Mesenchymal stem cell (in vitro differentiated cells and primary cell): ENCODE measurements around the gene ASXL1.

Experiments
- DNase-seq: peaks from one replicate; pipeline ENCODE4 v3.0.0-alpha.2; 2013
- H2AFZ ChIP-seq: one replicate; pipeline ENCODE4 v1.6.1; 2013; ENCODE audit warnings: low read depth, mild to moderate bottlenecking, control low read depth, inconsistent platforms, low read length, moderate library complexity
- H2AK5ac ChIP-seq: 2 replicates; pipeline ENCODE4 v1.6.1; 2013; ENCODE audit warnings: low read length, moderate library complexity, mild to moderate bottlenecking, inconsistent platforms; ENCODE audit not compliant: severe bottlenecking
- H2BK120ac ChIP-seq: one replicate; pipeline ENCODE4 v1.6.1; 2013; ENCODE audit warnings: low read depth, mild to moderate bottlenecking, inconsistent platforms, low read length, moderate library complexity
- H2BK12ac ChIP-seq, 2 experiments: one replicate each; pipeline ENCODE4 v1.6.1; 2013; ENCODE audit warnings: inconsistent platforms in 2 of 2, low read length in 2 of 2, mild to moderate bottlenecking in 2 of 2, moderate library complexity in 2 of 2, control low read depth in 1 of 2
- H2BK15ac ChIP-seq: one replicate; pipeline ENCODE4 v1.6.1; 2013; ENCODE audit warnings: mild to moderate bottlenecking, low read depth, inconsistent platforms; ENCODE audit not compliant: poor library complexity, severe bottlenecking
- H2BK5ac ChIP-seq: 2 replicates; pipeline ENCODE4 v1.6.1; 2013; ENCODE audit warnings: low read depth, mild to moderate bottlenecking, low read length, control low read depth, inconsistent platforms; ENCODE audit not compliant: poor library complexity, severe bottlenecking
- H3K14ac ChIP-seq, 2 experiments: one replicate each; pipeline ENCODE4 v1.6.1; 2013; ENCODE audit warnings: inconsistent platforms in 2 of 2, low read length in 2 of 2, control low read depth in 1 of 2, mild to moderate bottlenecking in 1 of 2, moderate library complexity in 1 of 2
- H3K18ac ChIP-seq, 2 experiments: one replicate each; pipeline ENCODE4 v1.6.1; 2013; ENCODE audit warnings: inconsistent platforms in 2 of 2, low read length in 2 of 2, control low read depth in 1 of 2, low read depth in 1 of 2, mild to moderate bottlenecking in 1 of 2
- H3K23ac ChIP-seq, 2 experiments: one replicate each; pipeline ENCODE4 v1.6.1; 2013; ENCODE audit warnings: inconsistent platforms in 2 of 2, low read length in 2 of 2, mild to moderate bottlenecking in 2 of 2, moderate library complexity in 2 of 2, control low read depth in 1 of 2
- H3K27ac ChIP-seq: 2 replicates; pipeline ENCODE4 v1.5.1; 2013; ENCODE audit warnings: mild to moderate bottlenecking, moderate library complexity, low read length, control low read depth, inconsistent platforms; ENCODE audit not compliant: poor library complexity, severe bottlenecking
- H3K27me3 ChIP-seq, 2 experiments: 2 replicates each; pipeline versions ENCODE4 v1.6.1 to v1.7.0; 2013; ENCODE audit warnings: low read length in 2 of 2, mild to moderate bottlenecking in 2 of 2, moderate library complexity in 2 of 2, control low read depth in 1 of 2, inconsistent platforms in 1 of 2; ENCODE audit not compliant: control insufficient read depth in 1 of 2, insufficient read depth in 1 of 2
- H3K36me3 ChIP-seq, 2 experiments: 2 replicates each; pipeline versions ENCODE4 v1.6.1 to v1.7.0; 2013; ENCODE audit warnings: low read length in 2 of 2, control low read depth in 1 of 2, inconsistent platforms in 1 of 2, low read depth in 1 of 2, mild to moderate bottlenecking in 1 of 2; ENCODE audit not compliant: insufficient read depth in 2 of 2, control insufficient read depth in 1 of 2
- H3K4ac ChIP-seq, 2 experiments: one replicate each; pipeline ENCODE4 v1.6.1; 2013; ENCODE audit warnings: inconsistent platforms in 2 of 2, low read length in 2 of 2, mild to moderate bottlenecking in 2 of 2, moderate library complexity in 2 of 2, control low read depth in 1 of 2, low read depth in 1 of 2
- H3K4me1 ChIP-seq: 2 replicates; pipeline ENCODE4 v1.6.1; 2013; ENCODE audit warnings: low read depth, low read length, control low read depth; ENCODE audit not compliant: control insufficient read depth, insufficient read depth
- H3K4me2 ChIP-seq: 2 replicates; pipeline ENCODE4 v1.6.1; 2013; ENCODE audit warnings: low read length, mild to moderate bottlenecking, inconsistent platforms; ENCODE audit not compliant: poor library complexity, severe bottlenecking
- H3K4me3 ChIP-seq, 2 experiments: 2 replicates each; pipeline versions ENCODE4 v1.5.1 to v1.7.0; 2013; ENCODE audit warnings: low read length in 2 of 2, mild to moderate bottlenecking in 2 of 2, control low read depth in 1 of 2, low read depth in 1 of 2; ENCODE audit not compliant: insufficient read depth in 1 of 2
- H3K79me1 ChIP-seq: replicated peaks from 2 replicates; pipeline ENCODE4 v1.6.1; 2013; ENCODE audit warnings: mild to moderate bottlenecking, control low read depth, low read length, inconsistent platforms; ENCODE audit not compliant: poor library complexity, severe bottlenecking
- H3K9ac ChIP-seq: 2 replicates; pipeline ENCODE4 v1.7.0; 2013; ENCODE audit warnings: mild to moderate bottlenecking, low read length, moderate library complexity
- H3K9me3 ChIP-seq: 2 replicates; pipeline ENCODE4 v1.7.0; 2013; ENCODE audit warnings: mild to moderate bottlenecking, low read length; ENCODE audit not compliant: control insufficient read depth
- H4K8ac ChIP-seq: one replicate; pipeline ENCODE4 v1.6.1; 2013; ENCODE audit warnings: inconsistent platforms, mild to moderate bottlenecking, low read length, moderate library complexity
- H4K91ac ChIP-seq: one replicate; pipeline ENCODE4 v1.6.1; 2013; ENCODE audit warnings: mild to moderate bottlenecking, low read length, inconsistent platforms
- WGBS: methylation state at CpG from one replicate; pipeline ENCODE4 v1.1.7; 2013; ENCODE audit warnings: mixed read lengths; 5-methylcytosine and 5-hydroxymethylcytosine counted together

The ASXL1 gene

GRCh38 chr20:32456869-32457478 is 98.8 kb downstream of the ASXL1 start:
- H3K4me2 ChIP-seq = peak overlapping the region; percentile 71
- 3% methylated on average over 25 of the region's 36 CpGs for WGBS
- H3K27ac ChIP-seq = peak overlapping the region; percentile 93
- peak overlapping the region; percentile 91 for H4K91ac ChIP-seq
- H2AFZ ChIP-seq = peak overlapping the region; percentile 21
- H2BK120ac ChIP-seq = no peak overlapping the region
- peaks cover 53% of the 10 kb centered on the region for H3K79me1 ChIP-seq
- peak; percentile 76 for DNase-seq
- peak overlapping the region; percentile 83 to 90 for H3K18ac ChIP-seq
- peak overlapping the region; percentile 15 to 71 for H3K4ac ChIP-seq
- no peaks in the 10 kb centered on the region for H3K9me3 ChIP-seq
- H3K27me3 ChIP-seq = no peaks in the 10 kb centered on the region
- peak overlapping the region in 1 of 2 experiments; percentile 64 for H2BK12ac ChIP-seq
- H3K9ac ChIP-seq = peak overlapping the region; percentile 65
- H3K14ac ChIP-seq = peak overlapping the region in 1 of 2 experiments; percentile 94
- H4K8ac ChIP-seq = peak overlapping the region; percentile 72
- peak overlapping the region; percentile 47 to 72 for H3K4me3 ChIP-seq
- peak overlapping the region; percentile 58 for H2BK5ac ChIP-seq
- H3K4me1 ChIP-seq = peaks cover 40% of the 10 kb centered on the region
- H3K36me3 ChIP-seq = peaks cover 34 to 72% of the 10 kb centered on the region in 2 experiments
- H2AK5ac ChIP-seq = peak overlapping the region; percentile 82
- H2BK15ac ChIP-seq = no peak overlapping the region
- H3K23ac ChIP-seq = peak overlapping the region in 1 of 2 experiments; percentile 78

- Histone ChIP-seq H3K9ac (peak overlapping the region; percentile 65), H2BK120ac (peak overlapping the region; percentile 74), H3K14ac (peak overlapping the region in 1 of 2 experiments; percentile 87), H3K79me1 (peaks cover 50% of the 10 kb centered on the region), H3K4ac (peak overlapping the region; percentile 66 to 75), H3K4me1 (peaks cover 44% of the 10 kb centered on the region), H2BK15ac (peak overlapping the region; percentile 82), H3K27ac (peak overlapping the region; percentile 53), H4K8ac (peak overlapping the region; percentile 79), H2BK5ac (peak overlapping the region; percentile 19), H3K9me3 (no peaks in the 10 kb centered on the region), H3K27me3 (no peaks in the 10 kb centered on the region), H2BK12ac (peak overlapping the region; percentile 55 to 87), H3K36me3 (peaks cover 29 to 71% of the 10 kb centered on the region in 2 experiments), H3K23ac (no peak overlapping the region), H3K18ac (peak overlapping the region; percentile 73 to 90), H2AK5ac (peak overlapping the region; percentile 85), H3K4me3 (peak overlapping the region; percentile 49 to 72), H2AFZ (no peak overlapping the region), H4K91ac (peak overlapping the region; percentile 70), H3K4me2 (peak overlapping the region; percentile 71)
- DNase-seq = peak; percentile 84
- WGBS = 5% methylated on average over 20 of the region's 29 CpGs
These were observed 99.4 kb downstream of the ASXL1 start for GRCh38 chr20:32457479-32457986.

GRCh38 chr20:32458061-32458836 is 100.1 kb downstream of the ASXL1 start:
- peak overlapping the region; percentile 82 for H2BK15ac ChIP-seq
- H3K79me1 ChIP-seq = peaks cover 44% of the 10 kb centered on the region
- H3K27ac ChIP-seq = peak overlapping the region; percentile 53
- peak overlapping the region in 1 of 2 experiments; percentile 87 for H3K14ac ChIP-seq
- no peak for DNase-seq
- no peaks in the 10 kb centered on the region for H3K9me3 ChIP-seq
- H3K4ac ChIP-seq = peak overlapping the region; percentile 66 to 75
- peak overlapping the region in 1 of 2 experiments; percentile 72 for H3K4me3 ChIP-seq
- no peak overlapping the region for H2BK5ac ChIP-seq
- peak overlapping the region; percentile 79 for H4K8ac ChIP-seq
- H3K4me1 ChIP-seq = peaks cover 49% of the 10 kb centered on the region
- H3K4me2 ChIP-seq = peak overlapping the region; percentile 71
- H3K27me3 ChIP-seq = no peaks in the 10 kb centered on the region
- no peak overlapping the region for H3K9ac ChIP-seq
- H3K18ac ChIP-seq = peak overlapping the region; percentile 73 to 90
- 87% methylated on average over 10 of the region's 10 CpGs for WGBS
- no peak overlapping the region for H2AFZ ChIP-seq
- peak overlapping the region; percentile 74 for H2BK120ac ChIP-seq
- H2BK12ac ChIP-seq = peak overlapping the region; percentile 55 to 87
- H2AK5ac ChIP-seq = peak overlapping the region; percentile 85
- peaks cover 22 to 69% of the 10 kb centered on the region in 2 experiments for H3K36me3 ChIP-seq
- H4K91ac ChIP-seq = peak overlapping the region; percentile 70
- H3K23ac ChIP-seq = peak overlapping the region in 1 of 2 experiments; percentile 54

- H3K4me1 ChIP-seq = peaks cover 55% of the 10 kb centered on the region
- H2BK120ac ChIP-seq = no peak overlapping the region
- 96% methylated on average over 12 of the region's 12 CpGs for WGBS
- H3K14ac ChIP-seq = no peak overlapping the region
- H3K36me3 ChIP-seq = peaks cover 17 to 69% of the 10 kb centered on the region in 2 experiments
- no peak for DNase-seq
- H2AK5ac ChIP-seq = peak overlapping the region; percentile 85
- no peak overlapping the region for H3K4ac ChIP-seq
- no peak overlapping the region for H3K4me3 ChIP-seq
- H3K9me3 ChIP-seq = no peaks in the 10 kb centered on the region
- peak overlapping the region; percentile 17 for H3K27ac ChIP-seq
- H4K91ac ChIP-seq = peak overlapping the region; percentile 70
- H4K8ac ChIP-seq = no peak overlapping the region
- no peaks in the 10 kb centered on the region for H3K27me3 ChIP-seq
- H3K4me2 ChIP-seq = no peak overlapping the region
- no peak overlapping the region for H3K23ac ChIP-seq
- no peak overlapping the region for H2BK5ac ChIP-seq
- H2BK12ac ChIP-seq = peak overlapping the region in 1 of 2 experiments; percentile 87
- H2AFZ ChIP-seq = no peak overlapping the region
- no peak overlapping the region for H2BK15ac ChIP-seq
- H3K9ac ChIP-seq = no peak overlapping the region
- peak overlapping the region in 1 of 2 experiments; percentile 46 for H3K18ac ChIP-seq
- peaks cover 39% of the 10 kb centered on the region for H3K79me1 ChIP-seq
These were observed 100.7 kb downstream of the ASXL1 start for GRCh38 chr20:32458837-32459220.
